ENCODE measurements around the gene SPDYE16.
"Not testable (repeated sequence)": the region's sequence is repeated elsewhere in the genome, so short reads cannot be mapped to it uniquely, and the experiment has no call there.

GRCh38 chr7:76495717-76496116, 47.4 kb downstream of the SPDYE16 start:
- TF ChIP-seq POLR2AphosphoS5 (IDR thresholded peaks at IDR 0.05; ENCODE audit: low read depth); REST (IDR thresholded peaks at IDR 0.05; ENCODE audit: insufficient replicate concordance, low read depth); GABPA (IDR thresholded peaks at IDR 0.05; ENCODE audit: low read depth); SPI1 (IDR thresholded peaks at IDR 0.05; ENCODE audit: borderline replicate concordance, low read depth): not testable (repeated sequence)
- TF ChIP-seq, protein P1, sequence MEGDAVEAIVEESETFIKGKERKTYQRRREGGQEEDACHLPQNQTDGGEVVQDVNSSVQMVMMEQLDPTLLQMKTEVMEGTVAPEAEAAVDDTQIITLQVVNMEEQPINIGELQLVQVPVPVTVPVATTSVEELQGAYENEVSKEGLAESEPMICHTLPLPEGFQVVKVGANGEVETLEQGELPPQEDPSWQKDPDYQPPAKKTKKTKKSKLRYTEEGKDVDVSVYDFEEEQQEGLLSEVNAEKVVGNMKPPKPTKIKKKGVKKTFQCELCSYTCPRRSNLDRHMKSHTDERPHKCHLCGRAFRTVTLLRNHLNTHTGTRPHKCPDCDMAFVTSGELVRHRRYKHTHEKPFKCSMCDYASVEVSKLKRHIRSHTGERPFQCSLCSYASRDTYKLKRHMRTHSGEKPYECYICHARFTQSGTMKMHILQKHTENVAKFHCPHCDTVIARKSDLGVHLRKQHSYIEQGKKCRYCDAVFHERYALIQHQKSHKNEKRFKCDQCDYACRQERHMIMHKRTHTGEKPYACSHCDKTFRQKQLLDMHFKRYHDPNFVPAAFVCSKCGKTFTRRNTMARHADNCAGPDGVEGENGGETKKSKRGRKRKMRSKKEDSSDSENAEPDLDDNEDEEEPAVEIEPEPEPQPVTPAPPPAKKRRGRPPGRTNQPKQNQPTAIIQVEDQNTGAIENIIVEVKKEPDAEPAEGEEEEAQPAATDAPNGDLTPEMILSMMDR (IDR thresholded peaks at IDR 0.05; ENCODE audit: insufficient read depth, low read length), result not testable (repeated sequence)
